IPS-15b (cell line): ENCODE data around the gene AADACL4.

Experiments used
- H3K27me3 ChIP-seq: one replicate; pipeline ENCODE4 v1.6.1; 2013; ENCODE audit warnings: low read length; ENCODE audit not compliant: control insufficient read depth, insufficient read depth
- H3K36me3 ChIP-seq: one replicate; pipeline ENCODE4 v1.6.1; 2013; ENCODE audit warnings: low read length; ENCODE audit not compliant: control insufficient read depth, insufficient read depth
- H3K4me1 ChIP-seq: one replicate; pipeline ENCODE4 v1.6.1; 2013; ENCODE audit warnings: mild to moderate bottlenecking, low read length; ENCODE audit not compliant: control insufficient read depth, insufficient read depth
- H3K4me3 ChIP-seq: one replicate; pipeline ENCODE4 v1.5.1; 2013; ENCODE audit warnings: low read depth, low read length
- H3K9ac ChIP-seq: one replicate; pipeline ENCODE4 v1.6.1; 2013; ENCODE audit warnings: low read depth, mild to moderate bottlenecking, low read length
- H3K9me3 ChIP-seq: one replicate; pipeline ENCODE4 v1.6.1; 2013; ENCODE audit warnings: mild to moderate bottlenecking, low read length; ENCODE audit not compliant: control insufficient read depth, insufficient read depth

AADACL4 gene

GRCh38 chr1:12602659-12603024 is 41.2 kb upstream of the AADACL4 start:
- Histone ChIP-seq H3K9ac (no peak overlapping the region), H3K27me3 (no peaks in the 10 kb centered on the region), H3K4me3 (no peak overlapping the region), H3K36me3 (peaks cover 3% of the 10 kb centered on the region), H3K9me3 (no peaks in the 10 kb centered on the region), H3K4me1 (peaks cover 38% of the 10 kb centered on the region)

DNA sequence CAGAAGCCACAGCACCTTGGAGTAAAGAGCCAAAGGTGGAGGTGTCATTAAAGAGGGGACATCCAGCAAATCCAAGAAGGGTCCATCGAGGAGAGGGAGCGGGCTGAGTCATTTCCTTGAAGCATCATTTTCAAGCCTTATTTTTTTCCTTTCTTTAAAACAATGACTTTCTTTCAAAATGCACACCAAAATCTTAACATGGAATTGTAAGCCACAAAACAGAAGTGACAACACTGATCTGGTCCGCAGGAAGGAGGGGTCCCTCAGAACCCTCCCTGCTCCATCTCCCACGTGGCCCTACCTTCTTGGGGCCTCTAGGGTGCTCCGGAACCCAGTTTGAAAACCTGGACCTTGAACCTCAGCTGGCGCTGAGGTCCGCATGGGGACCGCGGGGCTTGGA is 40.7 kb upstream of the AADACL4 start:
- no peaks in the 10 kb centered on the region for H3K27me3 ChIP-seq
- H3K4me1 ChIP-seq = peaks cover 38% of the 10 kb centered on the region
- peaks cover 3% of the 10 kb centered on the region for H3K36me3 ChIP-seq
- H3K9me3 ChIP-seq = no peaks in the 10 kb centered on the region
- no peak overlapping the region for H3K9ac ChIP-seq
- H3K4me3 ChIP-seq = no peak overlapping the region

DNA sequence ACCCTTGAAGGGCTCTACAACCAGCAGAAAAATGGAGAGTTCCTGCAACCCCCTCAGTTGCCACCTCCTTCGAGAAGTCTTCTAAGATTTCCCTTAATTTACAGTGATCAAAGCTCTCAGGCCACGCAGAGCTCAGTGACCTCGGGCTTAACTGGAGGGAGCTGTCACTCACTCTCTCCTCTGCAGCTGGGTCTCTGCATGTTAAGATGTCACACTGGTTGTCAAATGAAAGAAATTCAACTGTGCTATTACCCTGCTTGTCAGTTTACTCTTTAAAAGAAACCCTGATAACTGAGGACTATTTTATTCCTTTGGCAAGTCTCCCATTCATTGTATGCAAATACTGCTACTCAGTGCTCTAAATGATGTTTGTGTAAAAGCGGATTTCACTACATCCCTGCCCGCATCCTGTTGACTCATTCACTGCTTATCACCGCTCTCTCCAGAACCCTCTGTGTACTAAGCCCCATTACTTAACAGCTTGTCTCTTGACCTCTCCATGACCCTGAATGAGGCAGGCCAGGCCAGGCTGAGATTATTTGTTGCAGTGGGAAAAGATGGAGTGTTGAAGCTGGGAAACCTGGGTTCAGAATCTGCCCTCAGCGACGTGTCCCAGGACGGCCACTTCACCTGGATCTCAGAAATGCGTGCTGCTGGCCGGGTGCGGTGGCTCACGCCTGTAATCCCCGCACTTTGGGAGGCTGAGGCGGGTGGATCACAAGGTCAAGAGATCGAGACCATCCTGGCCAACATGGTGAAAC is 39.6 kb upstream of the AADACL4 start:
- peaks cover 41% of the 10 kb centered on the region for H3K4me1 ChIP-seq
- H3K27me3 ChIP-seq = no peaks in the 10 kb centered on the region
- no peak overlapping the region for H3K4me3 ChIP-seq
- H3K9ac ChIP-seq = no peak overlapping the region
- no peaks in the 10 kb centered on the region for H3K9me3 ChIP-seq
- H3K36me3 ChIP-seq = peaks cover 3% of the 10 kb centered on the region

- Histone ChIP-seq H3K27me3 (no peaks in the 10 kb centered on the region), H3K36me3 (peaks cover 3% of the 10 kb centered on the region), H3K9me3 (no peaks in the 10 kb centered on the region), H3K9ac (no peak overlapping the region), H3K4me3 (no peak overlapping the region), H3K4me1 (peaks cover 36% of the 10 kb centered on the region)
Measured at GRCh38 chr1:12604986-12605385, 38.9 kb upstream of the AADACL4 start.

- H3K4me1 ChIP-seq = peaks cover 27% of the 10 kb centered on the region
- H3K9ac ChIP-seq = no peak overlapping the region
- H3K36me3 ChIP-seq = peaks cover 8% of the 10 kb centered on the region
- H3K27me3 ChIP-seq = no peaks in the 10 kb centered on the region
- no peaks in the 10 kb centered on the region for H3K9me3 ChIP-seq
- no peak overlapping the region for H3K4me3 ChIP-seq
Measured at GRCh38 chr1:12607263-12607662, 36.6 kb upstream of the AADACL4 start.

GRCh38 chr1:12608311-12608957 is 35.5 kb upstream of the AADACL4 start:
- no peak overlapping the region for H3K9ac ChIP-seq
- H3K9me3 ChIP-seq = no peaks in the 10 kb centered on the region
- no peak overlapping the region for H3K4me3 ChIP-seq
- H3K36me3 ChIP-seq = peaks cover 13% of the 10 kb centered on the region
- peaks cover 24% of the 10 kb centered on the region for H3K4me1 ChIP-seq
- H3K27me3 ChIP-seq = no peaks in the 10 kb centered on the region

DNA sequence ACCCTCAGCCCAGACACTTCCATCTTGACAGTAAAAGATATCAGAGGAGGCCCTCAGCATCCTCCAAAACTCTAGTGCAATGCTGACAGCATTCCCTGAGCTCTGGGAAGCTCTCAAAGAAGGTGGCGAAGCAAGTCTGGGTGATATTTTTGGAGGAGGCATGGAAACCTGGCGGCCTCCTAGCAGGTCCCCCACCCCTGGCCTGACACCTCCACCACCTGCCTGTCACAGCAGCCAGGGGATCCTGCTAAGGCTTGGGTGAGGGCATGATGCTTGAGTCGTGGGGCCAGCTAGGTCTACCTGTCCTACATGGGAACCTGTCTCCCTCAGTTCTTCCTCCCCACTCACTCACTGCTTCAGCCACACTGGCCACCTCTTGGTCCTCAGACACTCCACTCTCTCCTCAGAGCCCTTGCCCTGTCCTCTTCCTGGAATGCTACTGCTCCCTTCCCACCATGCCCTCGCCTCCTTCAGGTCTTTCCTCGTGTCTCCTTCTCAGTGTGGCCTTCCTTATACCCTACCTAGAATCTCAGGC is 34.3 kb upstream of the AADACL4 start:
- Histone ChIP-seq H3K36me3 (peaks cover 15% of the 10 kb centered on the region), H3K9ac (no peak overlapping the region), H3K4me1 (peaks cover 18% of the 10 kb centered on the region), H3K9me3 (no peaks in the 10 kb centered on the region), H3K4me3 (no peak overlapping the region), H3K27me3 (no peaks in the 10 kb centered on the region)

DNA sequence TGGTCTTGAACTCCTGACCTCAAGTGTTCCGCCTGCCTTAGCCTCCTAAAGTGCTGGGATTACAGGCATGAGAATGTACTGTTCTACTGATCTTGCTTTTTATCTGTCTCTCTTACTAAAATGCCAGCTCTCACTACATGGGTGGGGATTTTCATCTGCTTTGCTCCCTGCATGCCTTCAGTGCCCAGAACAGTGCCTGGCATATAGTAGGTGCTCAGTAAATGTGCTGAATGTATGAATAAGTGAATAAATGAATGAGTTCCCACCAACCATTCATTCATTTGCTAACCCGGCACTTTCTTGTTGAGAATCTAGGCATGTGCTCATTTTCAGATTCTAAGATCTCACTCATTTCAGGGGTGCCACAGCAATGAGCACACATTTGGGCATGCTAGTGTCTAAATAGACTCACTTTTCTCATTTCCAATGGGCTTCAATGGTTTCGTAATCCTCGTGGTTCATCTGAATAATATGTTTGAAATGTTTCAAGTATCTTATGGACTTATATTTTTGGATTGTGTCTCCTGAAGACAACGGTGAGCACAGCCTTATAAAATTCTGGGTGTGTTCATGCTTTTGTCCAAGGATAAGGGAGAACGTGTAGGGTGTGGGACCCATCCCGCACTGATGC is 33.5 kb upstream of the AADACL4 start:
- no peaks in the 10 kb centered on the region for H3K9me3 ChIP-seq
- H3K36me3 ChIP-seq = peaks cover 15% of the 10 kb centered on the region
- H3K27me3 ChIP-seq = no peaks in the 10 kb centered on the region
- peaks cover 24% of the 10 kb centered on the region for H3K4me1 ChIP-seq
- H3K4me3 ChIP-seq = no peak overlapping the region
- no peak overlapping the region for H3K9ac ChIP-seq

DNA sequence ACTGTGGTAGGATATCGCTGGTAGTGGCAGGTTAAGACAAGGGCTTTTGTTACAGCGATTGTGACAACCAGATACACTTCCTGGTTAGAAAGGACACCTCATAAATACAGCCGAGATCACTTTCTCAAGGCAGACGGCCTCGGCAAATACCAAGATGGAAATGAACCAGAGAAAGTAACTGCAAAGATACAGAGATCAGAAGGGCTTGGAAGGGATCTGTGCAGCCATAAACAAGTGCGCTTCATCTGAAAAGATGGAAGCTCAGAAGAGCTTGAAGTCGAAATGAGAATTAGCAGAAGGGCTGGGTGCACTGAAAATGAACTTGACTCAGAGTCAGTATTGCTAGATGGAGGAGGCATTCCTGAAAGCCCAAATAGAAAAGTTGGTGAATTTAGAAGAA is 32.9 kb upstream of the AADACL4 start:
- no peak overlapping the region for H3K4me3 ChIP-seq

DNA sequence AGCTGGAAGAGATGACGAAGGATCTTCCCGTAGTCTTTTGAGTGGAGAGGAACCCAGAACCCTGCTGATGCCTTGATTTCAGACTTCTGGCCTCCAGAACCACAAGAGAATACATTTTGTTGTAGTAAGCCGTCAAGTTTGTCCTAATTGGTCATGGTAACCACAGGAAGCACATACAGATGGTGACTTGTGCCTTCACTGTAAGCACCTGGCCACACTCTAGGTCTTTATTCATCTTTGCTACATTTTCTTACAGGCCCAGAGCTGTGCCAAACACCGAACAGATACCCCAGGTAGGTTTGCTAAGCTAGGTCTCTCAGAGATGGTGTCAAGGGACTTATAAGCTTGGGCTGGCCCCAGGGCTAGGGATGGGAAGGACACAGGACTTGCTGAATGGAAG is 30.7 kb upstream of the AADACL4 start:
- Histone ChIP-seq H3K4me3 (no peak overlapping the region), H3K27me3 (no peaks in the 10 kb centered on the region), H3K4me1 (peaks cover 24% of the 10 kb centered on the region), H3K9me3 (no peaks in the 10 kb centered on the region), H3K36me3 (peaks cover 15% of the 10 kb centered on the region), H3K9ac (no peak overlapping the region)

More for the DNA sequence above, 32.9 kb upstream of the AADACL4 start:
- Histone ChIP-seq H3K36me3 (peaks cover 15% of the 10 kb centered on the region), H3K27me3 (no peaks in the 10 kb centered on the region), H3K9me3 (no peaks in the 10 kb centered on the region), H3K9ac (no peak overlapping the region), H3K4me1 (peaks cover 24% of the 10 kb centered on the region)

- Histone ChIP-seq H3K27me3 (no peaks in the 10 kb centered on the region), H3K9ac (no peak overlapping the region), H3K9me3 (no peaks in the 10 kb centered on the region), H3K36me3 (peaks cover 15% of the 10 kb centered on the region), H3K4me3 (peak overlapping the region; percentile 96), H3K4me1 (peaks cover 19% of the 10 kb centered on the region)
Measured at GRCh38 chr1:12614402-12615158, 29.3 kb upstream of the AADACL4 start.
